HEK293 (cell line): ENCODE results near the gene NDUFV2.
"Not testable (repeated sequence)": the region's sequence is repeated elsewhere in the genome, so short reads cannot be mapped to it uniquely, and the experiment has no call there.

Experiments used
- CTCF ChIA-PET: fragments of 350-600 bp; formaldehyde crosslinking; extraction: SDS; loops from one replicate; lab custom pipeline; 2021; ENCODE audit warnings: antibody characterized with exemption; lab: Yijun Ruan, JAX
- POLR2A ChIA-PET: fragments of 300-600 bp; formaldehyde crosslinking; extraction: SDS; loops from one replicate; lab custom pipeline; 2020; ENCODE audit warnings: antibody characterized with exemption, inconsistent platforms; lab: Yijun Ruan, JAX
- H3K27ac ChIP-seq: fragments of 200-500 bp; sonication (Bioruptor generic); 2 replicates; pipeline ENCODE4 v1.5.1; 2014; ENCODE audit warnings: low read depth, low read length, control low read depth, inconsistent platforms; ENCODE audit errors: extremely low read depth
- H3K36me3 ChIP-seq, 2 experiments: fragments of 200-500 bp in 1 of 2; sonication (Bioruptor generic) in 1 of 2; 1 replicate in 1 of 2; 2 replicates in 1 of 2; pipeline ENCODE4 v1.5.1; 2014 to 2017; ENCODE audit warnings: inconsistent platforms in 2 of 2, low read length in 2 of 2; ENCODE audit not compliant: control insufficient read depth in 2 of 2, insufficient read depth in 1 of 2
- H3K4me1 ChIP-seq: fragments of 200-500 bp; sonication (Bioruptor generic); 2 replicates; pipeline ENCODE4 v1.5.1; 2014; ENCODE audit warnings: mild to moderate bottlenecking, low read length, inconsistent platforms; ENCODE audit not compliant: control insufficient read depth, insufficient read depth
- H3K4me3 ChIP-seq: 2 replicates; pipeline ENCODE4 v1.5.1; 2011; ENCODE audit warnings: low read depth, mild to moderate bottlenecking, control low read depth, low read length, moderate library complexity
- H3K9me3 ChIP-seq: fragments of 200-500 bp; sonication (Bioruptor generic); 2 replicates; pipeline ENCODE4 v1.5.1; 2014; ENCODE audit warnings: low read depth, low read length, inconsistent platforms; ENCODE audit not compliant: control insufficient read depth, insufficient read depth
- KLF8 ChIP-seq: fragments of 450-650 bp; formaldehyde crosslinking; IDR thresholded peaks from 2 replicates; pipeline ENCODE4 v1.5.1; 2016; ENCODE audit warnings: missing biosample characterization, missing genetic modification characterization
- PRDM10 ChIP-seq: fragments of 450-650 bp; formaldehyde crosslinking; IDR thresholded peaks from 2 replicates; pipeline ENCODE4 v1.5.1; 2016; ENCODE audit warnings: missing biosample characterization, missing genetic modification characterization
- SP7 ChIP-seq: fragments of 450-650 bp; formaldehyde crosslinking; IDR thresholded peaks from 2 replicates; pipeline ENCODE4 v1.5.1; 2016; ENCODE audit warnings: missing biosample characterization, missing genetic modification characterization
- ZBTB20 ChIP-seq: fragments of 450-650 bp; formaldehyde crosslinking; IDR thresholded peaks from 2 replicates; pipeline ENCODE4 v1.5.1; 2016; ENCODE audit warnings: missing biosample characterization, missing genetic modification characterization
- ZIC2 ChIP-seq: fragments of 450-650 bp; formaldehyde crosslinking; IDR thresholded peaks from 2 replicates; pipeline ENCODE4 v1.5.1; 2016; ENCODE audit warnings: missing biosample characterization, missing genetic modification characterization
- ZNF140 ChIP-seq: fragments of 450-650 bp; formaldehyde crosslinking; IDR thresholded peaks from 2 replicates; pipeline ENCODE4 v1.5.1; 2016; ENCODE audit warnings: missing biosample characterization, missing genetic modification characterization
- ZNF530 ChIP-seq: fragments of 450-650 bp; formaldehyde crosslinking; IDR thresholded peaks from 2 replicates; pipeline ENCODE4 v1.5.1; 2016; ENCODE audit warnings: low read depth, missing biosample characterization, missing genetic modification characterization
- ZNF549 ChIP-seq: fragments of 450-650 bp; IDR thresholded peaks from 2 replicates; pipeline ENCODE4 v1.5.1; 2018; ENCODE audit warnings: missing biosample characterization, missing genetic modification characterization, mild to moderate bottlenecking, inconsistent platforms, moderate library complexity
- ZNF629 ChIP-seq: fragments of 450-650 bp; formaldehyde crosslinking; IDR thresholded peaks from 2 replicates; pipeline ENCODE4 v1.5.1; 2017; ENCODE audit warnings: missing biosample characterization, missing genetic modification characterization
- ZNF654 ChIP-seq: fragments of 450-650 bp; formaldehyde crosslinking; IDR thresholded peaks from 2 replicates; pipeline ENCODE4 v1.5.1; 2016; ENCODE audit warnings: low read depth, missing biosample characterization, missing genetic modification characterization
- ZNF704 ChIP-seq: fragments of 450-650 bp; formaldehyde crosslinking; IDR thresholded peaks from 2 replicates; pipeline ENCODE4 v1.5.1; 2016; ENCODE audit warnings: missing biosample characterization, missing genetic modification characterization
- ZSCAN18 ChIP-seq: fragments of 450-650 bp; formaldehyde crosslinking; IDR thresholded peaks from 2 replicates; pipeline ENCODE4 v1.5.1; 2016; ENCODE audit warnings: missing biosample characterization, missing genetic modification characterization
- TF ChIP-seq, protein P1 (sequence below): fragments of 450-650 bp; formaldehyde crosslinking; IDR thresholded peaks from 2 replicates; pipeline ENCODE4 v1.5.1; 2016; ENCODE audit warnings: missing biosample characterization, missing genetic modification characterization
- TF ChIP-seq, protein P2 (sequence below): fragments of 450-650 bp; formaldehyde crosslinking; IDR thresholded peaks from 2 replicates; pipeline ENCODE4 v1.5.1; 2016; ENCODE audit warnings: missing biosample characterization, missing genetic modification characterization
- TF ChIP-seq, protein P3 (sequence below): fragments of 450-650 bp; formaldehyde crosslinking; IDR thresholded peaks from 2 replicates; pipeline ENCODE4 v1.5.1; 2016; ENCODE audit warnings: missing biosample characterization, missing genetic modification characterization

The NDUFV2 gene

DNA sequence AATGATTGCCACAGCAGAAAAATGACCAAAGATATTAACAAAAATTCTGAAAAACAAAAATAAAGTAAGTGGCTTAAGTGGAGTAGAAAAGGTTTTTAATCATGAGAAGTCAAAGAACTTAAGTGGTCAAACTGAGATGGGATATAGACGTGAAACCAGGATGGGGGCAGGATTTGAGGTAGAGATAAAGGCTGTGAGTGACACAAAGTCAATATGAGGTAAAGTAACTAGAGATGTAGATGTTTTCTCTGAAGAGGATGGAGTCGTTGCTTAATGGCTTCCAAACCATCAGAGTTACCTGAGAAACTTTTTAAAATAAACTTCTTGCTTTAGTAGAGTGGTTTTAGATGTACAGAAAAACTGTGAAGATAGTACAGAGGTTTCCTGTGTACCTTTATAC, 55.3 kb downstream of the NDUFV2 start (continued):
- TF ChIP-seq, protein P1, sequence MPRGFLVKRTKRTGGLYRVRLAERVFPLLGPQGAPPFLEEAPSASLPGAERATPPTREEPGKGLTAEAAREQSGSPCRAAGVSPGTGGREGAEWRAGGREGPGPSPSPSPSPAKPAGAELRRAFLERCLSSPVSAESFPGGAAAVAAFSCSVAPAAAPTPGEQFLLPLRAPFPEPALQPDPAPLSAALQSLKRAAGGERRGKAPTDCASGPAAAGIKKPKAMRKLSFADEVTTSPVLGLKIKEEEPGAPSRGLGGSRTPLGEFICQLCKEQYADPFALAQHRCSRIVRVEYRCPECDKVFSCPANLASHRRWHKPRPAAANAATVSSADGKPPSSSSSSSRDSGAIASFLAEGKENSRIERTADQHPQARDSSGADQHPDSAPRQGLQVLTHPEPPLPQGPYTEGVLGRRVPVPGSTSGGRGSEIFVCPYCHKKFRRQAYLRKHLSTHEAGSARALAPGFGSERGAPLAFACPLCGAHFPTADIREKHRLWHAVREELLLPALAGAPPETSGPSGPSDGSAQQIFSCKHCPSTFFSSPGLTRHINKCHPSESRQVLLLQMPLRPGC (tag by site-specific recombination), result no peak
- TF ChIP-seq SP7 (no peak), ZNF140 (tag by site-specific recombination) (no peak), KLF8 (no peak), ZNF704 (tag by site-specific recombination) (no peak), ZIC2 (tag by site-specific recombination) (no peak), ZSCAN18 (tag by site-specific recombination) (no peak), PRDM10 (tag by site-specific recombination) (no peak), ZNF654 (no peak)

DNA sequence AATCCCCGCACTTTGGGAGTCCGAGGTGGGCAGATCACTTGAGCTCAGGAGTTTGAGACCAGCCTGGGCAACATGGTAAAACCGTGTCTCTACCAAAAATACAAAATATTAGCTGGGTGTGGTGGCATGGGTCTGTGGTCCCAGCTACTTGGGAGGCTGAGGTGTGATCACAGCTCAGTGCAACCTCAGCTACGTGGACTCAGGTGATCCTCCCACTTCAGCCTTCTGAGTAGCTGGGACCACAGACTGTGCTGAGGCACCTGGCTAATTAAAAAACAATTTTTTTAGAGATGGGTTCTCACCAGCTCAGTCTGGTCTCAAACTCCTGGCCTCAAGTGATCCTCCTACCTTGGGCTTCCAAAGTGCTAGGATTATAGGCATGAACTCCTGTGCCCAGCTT, 57.5 kb downstream of the NDUFV2 start:
- H3K36me3 ChIP-seq, result no peaks in the 10 kb centered on the region
- no peaks in the 10 kb centered on the region for H3K9me3 ChIP-seq
- H3K27ac ChIP-seq, result no peak overlapping the region
- CTCF ChIA-PET, result interaction anchor here (0.6 to 1.4 kb wide), 2 partner anchors 11 to 289 kb away, joined by 3 to 6 read pairs; no protein-coding TSS in a partner anchor
- H3K4me3 ChIP-seq, result no peak overlapping the region
- POLR2A ChIA-PET, result interaction anchor here (1.0 kb wide), 1 partner anchor 174 kb away, joined by 3 read pairs; the partner anchor contains the start of gene TWSG1
- no peak for TF ChIP-seq ZNF530 (tag by site-specific recombination)
- TF ChIP-seq, protein P2, sequence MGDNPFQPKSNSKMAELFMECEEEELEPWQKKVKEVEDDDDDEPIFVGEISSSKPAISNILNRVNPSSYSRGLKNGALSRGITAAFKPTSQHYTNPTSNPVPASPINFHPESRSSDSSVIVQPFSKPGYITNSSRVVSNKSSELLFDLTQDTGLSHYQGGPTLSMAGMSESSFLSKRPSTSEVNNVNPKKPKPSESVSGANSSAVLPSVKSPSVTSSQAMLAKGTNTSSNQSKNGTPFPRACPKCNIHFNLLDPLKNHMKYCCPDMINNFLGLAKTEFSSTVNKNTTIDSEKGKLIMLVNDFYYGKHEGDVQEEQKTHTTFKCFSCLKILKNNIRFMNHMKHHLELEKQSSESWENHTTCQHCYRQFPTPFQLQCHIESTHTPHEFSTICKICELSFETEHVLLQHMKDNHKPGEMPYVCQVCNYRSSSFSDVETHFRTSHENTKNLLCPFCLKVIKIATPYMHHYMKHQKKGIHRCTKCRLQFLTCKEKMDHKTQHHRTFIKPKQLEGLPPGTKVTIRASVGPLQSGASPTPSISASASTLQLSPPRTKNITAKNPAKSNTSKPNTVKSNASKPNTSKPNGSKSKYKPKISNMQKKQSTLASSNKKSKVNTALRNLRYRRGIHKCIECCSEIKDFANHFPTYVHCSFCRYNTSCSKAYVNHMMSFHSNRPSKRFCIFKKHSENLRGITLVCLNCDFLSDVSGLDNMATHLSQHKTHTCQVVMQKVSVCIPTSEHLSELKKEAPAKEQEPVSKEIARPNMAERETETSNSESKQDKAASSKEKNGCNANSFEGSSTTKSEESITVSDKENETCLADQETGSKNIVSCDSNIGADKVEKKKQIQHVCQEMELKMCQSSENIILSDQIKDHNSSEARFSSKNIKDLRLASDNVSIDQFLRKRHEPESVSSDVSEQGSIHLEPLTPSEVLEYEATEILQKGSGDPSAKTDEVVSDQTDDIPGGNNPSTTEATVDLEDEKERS (tag by site-specific recombination), result no peak
- TF ChIP-seq ZNF549 (tag by site-specific recombination), result no peak
- TF ChIP-seq, protein P3, sequence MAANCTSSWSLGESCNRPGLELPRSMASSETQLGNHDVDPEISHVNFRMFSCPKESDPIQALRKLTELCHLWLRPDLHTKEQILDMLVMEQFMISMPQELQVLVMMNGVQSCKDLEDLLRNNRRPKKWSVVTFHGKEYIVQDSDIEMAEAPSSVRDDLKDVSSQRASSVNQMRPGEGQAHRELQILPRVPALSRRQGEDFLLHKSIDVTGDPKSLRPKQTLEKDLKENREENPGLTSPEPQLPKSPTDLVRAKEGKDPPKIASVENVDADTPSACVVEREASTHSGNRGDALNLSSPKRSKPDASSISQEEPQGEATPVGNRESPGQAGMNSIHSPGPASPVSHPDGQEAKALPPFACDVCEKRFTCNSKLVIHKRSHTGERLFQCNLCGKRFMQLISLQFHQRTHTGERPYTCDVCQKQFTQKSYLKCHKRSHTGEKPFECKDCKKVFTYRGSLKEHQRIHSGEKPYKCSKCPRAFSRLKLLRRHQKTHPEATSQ (tag by site-specific recombination), result no peak
- no peak for TF ChIP-seq ZNF629 (tag by site-specific recombination)
- no peak for TF ChIP-seq ZBTB20 (tag by site-specific recombination)
- no peaks in the 10 kb centered on the region for H3K4me1 ChIP-seq

- H3K9me3 ChIP-seq, H3K27ac ChIP-seq, H3K4me3 ChIP-seq, POLR2A ChIA-PET, H3K4me1 ChIP-seq, CTCF ChIA-PET, H3K36me3 ChIP-seq: not testable (repeated sequence)
Measured at GRCh38 chr18:9162663-9163062, 60.2 kb downstream of the NDUFV2 start.

DNA sequence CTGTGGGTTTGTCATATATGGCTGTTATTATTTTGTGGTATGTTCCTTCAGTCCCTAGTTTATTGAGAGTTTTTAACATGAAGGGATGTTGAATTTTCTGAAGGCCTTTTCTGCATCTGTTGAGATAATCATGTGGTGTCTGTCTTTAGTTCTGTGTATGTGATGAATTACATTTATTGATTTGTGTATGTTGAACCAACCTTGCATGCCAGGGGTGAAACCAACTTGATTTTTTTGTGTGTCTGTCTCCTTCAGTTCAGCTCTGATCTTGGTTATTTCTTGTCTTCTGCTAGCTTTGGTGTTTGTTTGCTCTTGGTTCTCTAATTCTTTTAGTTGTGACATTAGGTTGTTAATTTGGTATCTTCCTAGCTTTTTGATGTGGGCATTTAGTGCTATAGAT, 61.6 kb downstream of the NDUFV2 start:
- CTCF ChIA-PET, POLR2A ChIA-PET: not testable (repeated sequence)

More for the DNA sequence above, 61.6 kb downstream of the NDUFV2 start:
- H3K9me3 ChIP-seq, H3K27ac ChIP-seq, H3K4me1 ChIP-seq, H3K4me3 ChIP-seq, H3K36me3 ChIP-seq: not testable (repeated sequence)
